ENCODE results near the gene THSD4. TPM values are rescaled to one million over a fixed set of nuclear protein-coding genes. Genes with fewer than 3 reads are reported as not detected.

The THSD4 gene
- total RNA-seq, 4 donors from 2014 or later: 39.4 to 232 (median 127) TPM

- H3K27me3 ChIP-seq: no peaks in the 10 kb centered on the region
- H3K27ac ChIP-seq: no peak overlapping the region
- TF ChIP-seq CTCF (IDR thresholded peaks at IDR 0.05) (no peak), POLR2A (IDR thresholded peaks at IDR 0.05) (no peak)
- no peak overlapping the region for H3K4me3 ChIP-seq
- H3K9me3 ChIP-seq: no peaks in the 10 kb centered on the region
- H3K36me3 ChIP-seq: no peaks in the 10 kb centered on the region
- intact Hi-C loops (cut with DNase I): no loop called here
- no peaks in the 10 kb centered on the region for H3K4me1 ChIP-seq
- WGBS, 2 donors: 83 to 96% methylated on average over 2 of the region's 2 CpGs
- no peak for DNase-seq
Observed at GRCh38 chr15:71250936-71251583, 135.8 kb downstream of the THSD4 start.

GRCh38 chr15:71251584-71252043, 136.3 kb downstream of the THSD4 start:
- Histone ChIP-seq H3K27me3 (no peaks in the 10 kb centered on the region), H3K4me1 (no peaks in the 10 kb centered on the region), H3K9me3 (no peaks in the 10 kb centered on the region), H3K36me3 (peaks cover 0 to under 1% (median 0%) of the 10 kb centered on the region in 3 donors), H3K27ac (no peak overlapping the region), H3K4me3 (no peak overlapping the region)
- no peak for DNase-seq
- WGBS, 2 donors: 65 to 70% methylated on average over 2 to 4 of the region's 4 CpGs
- TF ChIP-seq POLR2A (IDR thresholded peaks at IDR 0.05) (no peak), CTCF (IDR thresholded peaks at IDR 0.05) (no peak)
- intact Hi-C loops (cut with DNase I): no loop called here

- Histone ChIP-seq H3K4me3 (no peak overlapping the region), H3K27ac (no peak overlapping the region), H3K27me3 (no peaks in the 10 kb centered on the region), H3K36me3 (peaks cover 0 to 7% (median 0%) of the 10 kb centered on the region in 3 donors), H3K4me1 (no peaks in the 10 kb centered on the region), H3K9me3 (no peaks in the 10 kb centered on the region)
- 85 to 90% methylated on average over 6 of the region's 6 CpGs for WGBS, 2 donors
- DNase-seq: no peak
- intact Hi-C loops (cut with DNase I): no loop called here
- TF ChIP-seq CTCF (IDR thresholded peaks at IDR 0.05): no peak
- TF ChIP-seq POLR2A (IDR thresholded peaks at IDR 0.05): no peak
Observed at GRCh38 chr15:71252044-71252739, 136.9 kb downstream of the THSD4 start.

- Histone ChIP-seq H3K4me1 (no peaks in the 10 kb centered on the region), H3K9me3 (no peaks in the 10 kb centered on the region), H3K27me3 (no peaks in the 10 kb centered on the region), H3K4me3 (no peak overlapping the region), H3K36me3 (peaks cover 0 to 10% (median 0%) of the 10 kb centered on the region in 3 donors), H3K27ac (no peak overlapping the region)
- no peak for DNase-seq
- WGBS, 2 donors: 72 to 94% methylated on average over 3 of the region's 3 CpGs
- TF ChIP-seq CTCF (IDR thresholded peaks at IDR 0.05) (no peak), POLR2A (IDR thresholded peaks at IDR 0.05) (no peak)
- intact Hi-C loops (cut with DNase I): no loop called here
Observed at GRCh38 chr15:71252740-71253047, 137.4 kb downstream of the THSD4 start.

- 60 to 83% methylated on average over 1 of the region's 3 CpGs for WGBS, 2 donors
- intact Hi-C loops (cut with DNase I): no loop called here
Observed at GRCh38 chr15:71254491-71254890, 139.2 kb downstream of the THSD4 start.

More at GRCh38 chr15:71254491-71254890, 139.2 kb downstream of the THSD4 start:
- no peaks in the 10 kb centered on the region for H3K4me1 ChIP-seq
- peaks cover 0 to 25% (median 0%) of the 10 kb centered on the region in 3 donors for H3K36me3 ChIP-seq
- H3K4me3 ChIP-seq: no peak overlapping the region
- H3K27me3 ChIP-seq: no peaks in the 10 kb centered on the region
- H3K9me3 ChIP-seq: no peaks in the 10 kb centered on the region
- H3K27ac ChIP-seq: no peak overlapping the region
- no peak for TF ChIP-seq CTCF (IDR thresholded peaks at IDR 0.05)
- no peak for TF ChIP-seq POLR2A (IDR thresholded peaks at IDR 0.05)
- DNase-seq: no peak
